Measurements from ENCODE around the gene EGR1.

Gene EGR1

DNA sequence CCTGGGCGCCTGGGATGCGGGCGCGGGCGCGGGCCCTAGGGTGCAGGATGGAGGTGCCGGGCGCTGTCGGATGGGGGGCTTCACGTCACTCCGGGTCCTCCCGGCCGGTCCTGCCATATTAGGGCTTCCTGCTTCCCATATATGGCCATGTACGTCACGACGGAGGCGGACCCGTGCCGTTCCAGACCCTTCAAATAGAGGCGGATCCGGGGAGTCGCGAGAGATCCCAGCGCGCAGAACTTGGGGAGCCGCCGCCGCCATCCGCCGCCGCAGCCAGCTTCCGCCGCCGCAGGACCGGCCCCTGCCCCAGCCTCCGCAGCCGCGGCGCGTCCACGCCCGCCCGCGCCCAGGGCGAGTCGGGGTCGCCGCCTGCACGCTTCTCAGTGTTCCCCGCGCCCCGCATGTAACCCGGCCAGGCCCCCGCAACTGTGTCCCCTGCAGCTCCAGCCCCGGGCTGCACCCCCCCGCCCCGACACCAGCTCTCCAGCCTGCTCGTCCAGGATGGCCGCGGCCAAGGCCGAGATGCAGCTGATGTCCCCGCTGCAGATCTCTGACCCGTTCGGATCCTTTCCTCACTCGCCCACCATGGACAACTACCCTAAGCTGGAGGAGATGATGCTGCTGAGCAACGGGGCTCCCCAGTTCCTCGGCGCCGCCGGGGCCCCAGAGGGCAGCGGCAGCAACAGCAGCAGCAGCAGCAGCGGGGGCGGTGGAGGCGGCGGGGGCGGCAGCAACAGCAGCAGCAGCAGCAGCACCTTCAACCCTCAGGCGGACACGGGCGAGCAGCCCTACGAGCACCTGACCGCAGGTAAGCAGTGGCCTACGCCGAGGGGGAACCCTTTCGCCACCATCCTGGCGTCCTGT, at the start of gene EGR1:
EGR1 (plus strand) TSS at position 219 of the 864 bp plus-strand sequence; CDS start at position 502, 283 bp downstream.
- FAIRE-seq, result no peak

GRCh38 chr5:138418444-138418843, 46.8 kb upstream of the EGR1 start:
- no peak for FAIRE-seq

GRCh38 chr5:138425079-138425478, 40.2 kb upstream of the EGR1 start:
- FAIRE-seq, result no peak

GRCh38 chr5:138435943-138436342, 29.3 kb upstream of the EGR1 start:
- FAIRE-seq, result no peak

- FAIRE-seq, result no peak
Measured at GRCh38 chr5:138438003-138438723, 27.1 kb upstream of the EGR1 start.

DNA sequence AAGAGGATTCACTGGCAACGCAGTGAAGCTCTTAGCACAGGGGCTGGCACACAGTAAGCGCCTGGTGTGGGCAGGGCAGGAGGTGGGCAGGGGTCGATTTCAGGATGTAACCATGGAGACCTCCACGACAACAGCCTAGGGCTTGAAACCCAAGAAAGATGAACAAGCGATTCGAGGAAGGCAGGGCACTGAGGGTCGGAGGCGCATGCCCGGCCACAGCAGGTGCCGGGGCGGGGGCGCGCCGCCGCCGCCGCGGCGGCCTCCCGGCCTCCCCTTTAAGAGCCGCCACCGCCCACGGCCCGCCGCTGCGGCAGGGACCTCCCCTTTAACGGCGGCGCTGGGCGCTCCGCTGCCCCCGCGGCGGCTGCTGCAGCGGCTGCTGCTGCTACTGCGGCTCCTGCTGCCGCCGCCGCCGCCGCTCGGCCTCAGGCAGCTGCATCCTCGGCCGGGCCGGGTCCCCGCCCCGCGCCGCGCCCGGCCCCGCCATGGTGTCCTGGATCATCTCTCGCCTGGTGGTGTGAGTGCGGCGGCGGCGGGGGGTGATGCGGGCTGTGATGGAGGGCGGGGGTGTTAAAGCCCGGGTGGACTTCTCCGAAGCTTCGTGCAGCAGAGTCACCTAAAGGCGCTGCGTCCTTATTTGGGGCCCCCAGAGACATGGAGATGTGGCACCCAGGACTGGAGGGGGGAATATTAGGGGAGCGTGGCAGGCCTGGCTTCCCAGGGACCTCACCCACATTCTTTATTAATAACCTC, 26.4 kb upstream of the EGR1 start, which contains the start of gene REEP2:
REEP2 (plus strand) TSS at position 334 of the 753 bp plus-strand sequence; CDS start at position 486, 152 bp downstream.
- FAIRE-seq, result no peak

DNA sequence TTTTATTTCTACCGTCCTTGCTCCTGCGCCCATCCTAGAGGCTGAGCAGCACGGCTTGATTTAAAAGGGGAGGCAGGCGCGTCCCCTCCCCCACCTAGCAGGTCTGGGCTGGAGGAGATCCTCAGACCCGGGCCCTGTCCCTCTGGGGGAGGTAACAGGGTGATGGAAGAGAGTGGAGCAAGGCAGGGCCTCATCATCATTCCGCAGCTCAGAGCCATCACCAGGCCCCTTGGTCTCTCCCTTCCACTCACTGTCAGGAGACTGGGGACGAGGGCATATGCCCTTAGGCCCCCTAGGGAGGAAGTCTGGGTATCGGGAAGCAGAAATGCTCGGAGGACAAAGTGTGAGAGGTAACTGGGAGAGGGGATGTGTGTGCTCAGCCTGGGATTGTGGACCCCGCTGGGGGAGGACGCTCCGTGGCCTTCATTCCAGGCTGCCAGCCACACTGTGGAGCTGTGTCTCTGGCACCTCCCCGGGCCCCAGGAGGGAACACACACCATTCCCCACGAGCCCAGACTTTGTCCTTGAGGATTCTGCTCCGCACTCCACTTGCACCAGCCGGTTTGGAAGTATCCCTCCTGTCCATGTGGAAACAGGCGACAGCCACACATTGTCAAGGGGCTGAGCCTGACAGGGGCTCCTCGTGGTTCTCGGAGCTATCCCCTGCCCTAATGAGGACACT, 25.7 kb upstream of the EGR1 start:
- FAIRE-seq, result no peak

DNA sequence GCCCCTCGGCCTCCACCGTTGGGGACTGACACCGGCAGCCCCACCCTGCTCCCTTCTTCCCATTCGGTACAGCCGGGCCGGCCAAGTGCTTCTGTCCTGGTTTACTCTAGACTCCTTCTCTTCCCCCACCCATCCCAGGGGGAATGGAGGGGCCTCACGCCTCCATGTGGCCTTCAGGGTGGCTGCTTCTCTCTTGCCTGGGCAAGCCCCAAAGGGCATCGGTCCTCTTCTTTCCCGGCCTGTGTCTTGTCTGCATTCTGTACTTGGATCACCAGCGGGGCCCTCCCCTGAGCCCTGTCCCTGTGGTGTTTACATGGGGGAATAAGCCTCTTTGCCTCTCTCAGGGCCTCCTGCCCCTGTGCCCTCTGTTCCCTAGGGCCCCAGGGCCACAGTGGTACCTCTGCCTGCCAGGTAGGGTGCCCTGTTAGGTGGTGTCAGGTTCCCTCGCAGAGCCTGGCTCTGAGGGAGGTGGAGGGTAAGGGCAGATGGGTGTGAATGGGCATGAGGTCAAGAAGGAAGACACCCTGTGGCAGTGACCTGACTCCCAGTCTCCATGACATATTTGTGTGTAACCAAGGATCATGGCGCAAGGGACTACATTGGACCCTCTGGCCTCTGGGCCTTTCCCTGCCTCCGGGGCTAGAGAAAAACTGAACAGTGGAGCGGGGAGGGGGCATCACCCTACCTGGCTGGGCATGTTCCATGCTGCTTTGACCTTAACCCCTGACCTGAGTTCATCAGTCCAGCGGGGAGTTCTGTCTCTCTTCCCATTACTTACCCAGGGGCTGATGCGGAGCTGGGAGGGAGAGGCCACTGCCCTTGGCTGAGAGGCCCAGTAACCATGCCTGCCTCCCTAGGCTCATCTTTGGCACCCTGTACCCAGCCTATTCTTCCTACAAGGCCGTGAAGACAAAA, 24.9 kb upstream of the EGR1 start:
- no peak for FAIRE-seq

DNA sequence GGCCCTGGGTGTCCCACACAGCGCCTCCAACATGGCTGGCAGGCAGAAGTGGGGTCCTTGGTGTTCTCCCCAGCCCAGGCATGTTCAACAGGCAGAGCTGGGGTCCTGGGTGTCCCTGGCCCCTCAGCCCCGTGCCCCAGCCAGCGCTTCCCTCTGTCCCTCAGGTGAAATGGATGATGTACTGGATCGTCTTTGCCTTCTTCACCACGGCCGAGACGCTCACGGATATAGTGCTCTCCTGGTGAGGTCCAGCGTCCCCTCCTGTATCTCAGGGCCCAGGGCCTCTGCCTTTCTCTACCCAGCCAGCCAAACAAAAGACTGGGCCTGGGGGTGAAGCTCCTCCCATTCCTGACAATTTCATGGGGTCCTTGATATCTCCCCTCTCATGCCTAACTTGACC, 24.1 kb upstream of the EGR1 start:
- FAIRE-seq, result no peak

DNA sequence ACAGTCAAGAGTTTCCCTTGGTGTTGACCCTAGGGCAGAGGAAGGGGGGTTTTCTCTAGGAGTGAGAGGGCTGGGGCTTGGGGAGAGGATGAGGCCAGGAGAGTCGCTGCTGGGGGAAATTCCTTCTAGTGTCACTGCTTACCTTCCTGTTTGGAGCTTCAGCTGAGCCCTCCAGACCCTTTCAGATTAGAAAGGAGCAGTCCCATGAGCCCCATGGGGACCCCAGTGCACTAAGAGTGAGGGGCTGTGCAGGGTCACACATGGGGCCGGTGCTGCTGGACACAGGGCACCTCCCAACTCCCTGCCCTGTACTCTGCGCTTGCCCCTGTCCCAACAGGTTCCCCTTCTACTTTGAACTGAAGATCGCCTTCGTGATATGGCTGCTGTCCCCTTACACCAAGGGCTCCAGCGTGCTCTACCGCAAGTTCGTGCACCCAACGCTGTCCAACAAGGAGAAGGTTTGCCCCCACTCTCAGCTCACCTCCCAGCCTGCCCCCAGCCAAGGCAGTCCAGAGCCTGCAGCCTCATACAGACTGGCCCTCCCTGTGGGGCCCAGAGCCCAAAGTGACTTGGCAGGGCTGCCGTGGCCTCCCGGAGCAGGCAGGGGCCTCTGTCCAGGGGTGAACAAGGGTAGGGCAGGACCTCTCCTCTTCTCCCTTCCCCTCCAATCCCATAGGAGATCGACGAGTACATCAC, 21.1 kb upstream of the EGR1 start:
- FAIRE-seq, result no peak

DNA sequence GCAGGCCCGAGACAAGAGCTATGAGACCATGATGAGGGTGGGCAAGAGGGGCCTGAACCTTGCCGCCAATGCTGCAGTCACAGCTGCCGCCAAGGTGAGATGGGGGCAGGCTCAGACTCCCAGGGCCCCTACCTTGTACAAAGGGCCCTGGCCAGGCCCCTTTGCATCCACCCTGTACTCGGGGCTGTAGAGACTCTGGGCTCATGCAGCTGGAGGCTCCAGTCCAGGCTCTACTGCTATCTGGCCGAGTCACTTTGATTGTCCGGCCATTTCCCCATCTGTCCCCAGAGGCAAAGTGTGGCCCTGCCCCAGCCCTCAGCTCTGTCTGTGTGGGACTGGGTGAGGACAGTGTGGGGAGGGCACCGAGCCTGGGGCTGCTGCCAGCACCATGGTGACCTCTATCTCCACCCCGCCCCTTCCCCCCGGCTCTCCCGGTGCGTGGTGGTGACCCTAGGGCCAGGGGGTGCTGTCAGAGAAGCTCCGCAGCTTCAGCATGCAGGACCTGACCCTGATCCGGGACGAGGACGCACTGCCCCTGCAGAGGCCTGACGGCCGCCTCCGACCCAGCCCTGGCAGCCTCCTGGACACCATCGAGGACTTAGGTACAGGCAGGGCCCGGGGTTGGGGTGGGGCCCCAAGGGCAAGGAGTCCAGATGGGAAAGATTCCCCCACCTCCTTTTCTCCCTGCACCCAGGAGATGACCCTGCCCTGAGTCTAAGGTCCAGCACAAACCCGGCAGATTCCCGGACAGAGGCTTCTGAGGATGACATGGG, 20.3 kb upstream of the EGR1 start:
- no peak for FAIRE-seq

- FAIRE-seq, result no peak
Measured at GRCh38 chr5:138445547-138446271, 19.6 kb upstream of the EGR1 start.

- FAIRE-seq, result no peak
Measured at GRCh38 chr5:138448070-138448469, 17.2 kb upstream of the EGR1 start.

- no peak for FAIRE-seq
Measured at GRCh38 chr5:138448481-138449398, 16.5 kb upstream of the EGR1 start.

DNA sequence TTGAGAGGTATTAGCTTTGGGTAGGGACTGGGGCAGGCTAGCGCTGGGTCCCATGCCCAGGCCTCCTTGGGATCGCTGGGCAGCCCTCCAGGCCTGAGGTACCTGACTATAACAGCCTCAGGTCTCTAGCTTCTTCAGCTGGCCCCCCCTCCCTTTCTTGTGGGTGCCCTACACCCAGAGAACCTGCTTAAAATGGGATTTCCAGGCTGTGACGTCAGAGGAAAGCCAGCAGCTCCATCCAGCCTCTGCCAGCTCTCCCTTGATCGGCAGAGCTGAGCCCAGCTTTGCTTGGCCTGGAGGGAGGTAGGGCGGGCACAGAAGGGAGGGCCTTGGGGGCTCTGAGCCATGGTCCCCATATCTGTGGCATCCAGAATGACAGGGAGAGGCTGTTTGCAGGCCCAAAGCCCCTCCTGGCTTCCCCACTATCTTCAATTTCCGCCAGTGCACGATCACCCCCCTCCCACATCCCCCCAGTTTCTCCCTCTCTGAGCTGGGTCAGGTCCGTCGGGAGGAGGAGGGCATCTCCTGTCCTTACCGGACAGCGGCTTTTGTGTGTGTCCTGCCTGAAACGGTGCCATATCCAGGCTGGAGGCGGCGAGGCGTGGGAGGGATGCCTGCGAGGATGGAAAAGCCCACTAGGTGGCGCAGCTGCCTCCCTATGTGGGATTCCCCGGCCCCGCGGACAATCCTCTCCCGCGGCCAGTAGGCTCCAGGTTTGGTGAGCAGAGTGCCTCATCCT, 15.6 kb upstream of the EGR1 start:
- peak; percentile 67 for FAIRE-seq

GRCh38 chr5:138450971-138451370, 14.3 kb upstream of the EGR1 start:
- FAIRE-seq, result no peak

- FAIRE-seq, result no peak
Measured at GRCh38 chr5:138452720-138453119, 12.6 kb upstream of the EGR1 start.

DNA sequence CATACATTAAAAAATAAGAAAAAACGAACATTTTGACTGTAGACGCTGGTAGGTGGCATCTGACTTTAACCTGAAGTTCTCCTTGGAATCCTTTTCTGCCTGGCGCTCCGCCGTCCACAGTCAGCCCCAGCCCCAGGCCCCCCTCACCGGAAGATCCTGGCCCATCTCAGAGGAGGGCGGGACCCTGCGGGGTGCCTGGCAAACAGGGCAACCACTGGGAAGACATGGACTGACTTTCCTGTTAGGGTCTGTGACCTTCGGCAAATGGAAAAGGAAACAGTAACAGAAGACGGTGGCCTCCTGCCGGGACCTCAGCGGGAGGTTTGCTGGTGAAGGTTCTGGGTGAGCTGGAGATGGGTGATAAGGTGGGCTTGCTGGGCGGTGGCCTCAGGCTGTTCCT, 11.7 kb upstream of the EGR1 start:
- FAIRE-seq, result no peak

Data from A204.1 (cell line).